H9 (cell line): Measurements from ENCODE around the gene BUB3. TPM values are rescaled to one million over a fixed set of nuclear protein-coding genes. Genes with fewer than 3 reads are reported as not detected.

Experiments used
- DNase-seq: peaks from one replicate; pipeline ENCODE4 v3.0.0-alpha.2; 2017
- H2AFZ ChIP-seq: one replicate; pipeline ENCODE4 v1.6.1; 2013; ENCODE audit warnings: mild to moderate bottlenecking, low read length, control low read depth, moderate library complexity
- H2AK5ac ChIP-seq: 2 replicates; pipeline ENCODE4 v1.6.1; 2013; ENCODE audit warnings: low read length, control low read depth, mixed read lengths; ENCODE audit not compliant: insufficient read length
- H2BK120ac ChIP-seq: one replicate; pipeline ENCODE4 v1.6.1; 2013; ENCODE audit warnings: low read depth, mild to moderate bottlenecking, low read length, control low read depth, inconsistent platforms; ENCODE audit not compliant: poor library complexity, severe bottlenecking
- H2BK12ac ChIP-seq: 2 replicates; pipeline ENCODE4 v1.6.1; 2013; ENCODE audit warnings: low read length, control low read depth, mixed read lengths, low read depth; ENCODE audit not compliant: insufficient read length
- H2BK15ac ChIP-seq: 2 replicates; pipeline ENCODE4 v1.6.1; 2013; ENCODE audit warnings: low read depth, low read length, control low read depth
- H2BK20ac ChIP-seq: one replicate; pipeline ENCODE4 v1.6.1; 2013; ENCODE audit warnings: low read depth, mild to moderate bottlenecking, low read length, control low read depth, inconsistent platforms; ENCODE audit not compliant: poor library complexity, severe bottlenecking
- H2BK5ac ChIP-seq: 2 replicates; pipeline ENCODE4 v1.6.1; 2013; ENCODE audit warnings: low read length, control low read depth, mixed read lengths; ENCODE audit not compliant: insufficient read length
- H3K14ac ChIP-seq: 2 replicates; pipeline ENCODE4 v1.6.1; 2013; ENCODE audit warnings: low read length, control low read depth; ENCODE audit not compliant: insufficient read depth
- H3K18ac ChIP-seq: 2 replicates; pipeline ENCODE4 v1.6.1; 2013; ENCODE audit warnings: low read depth, mild to moderate bottlenecking, mixed read lengths, low read length, control low read depth; ENCODE audit not compliant: insufficient read length
- H3K23ac ChIP-seq: 2 replicates; pipeline ENCODE4 v1.6.1; 2013; ENCODE audit warnings: low read length, control low read depth, mixed read lengths, low read depth; ENCODE audit not compliant: insufficient read length
- H3K23me2 ChIP-seq: 2 replicates; pipeline ENCODE4 v1.6.1; 2013; ENCODE audit warnings: low read depth, mild to moderate bottlenecking, mixed read lengths, low read length, control low read depth; ENCODE audit not compliant: insufficient read length, poor library complexity, severe bottlenecking
- H3K27ac ChIP-seq: 2 replicates; pipeline ENCODE4 v1.5.1; 2013; ENCODE audit warnings: low read length, control low read depth, mixed read lengths, low read depth; ENCODE audit not compliant: insufficient read length
- H3K27me3 ChIP-seq: 2 replicates; pipeline ENCODE4 v1.6.1; 2013; ENCODE audit warnings: low read length, control low read depth, inconsistent platforms; ENCODE audit not compliant: insufficient read depth
- H3K4ac ChIP-seq: 2 replicates; pipeline ENCODE4 v1.6.1; 2013; ENCODE audit warnings: low read depth, mild to moderate bottlenecking, control low read depth, inconsistent platforms, low read length, moderate library complexity
- H3K4me1 ChIP-seq: 2 replicates; pipeline ENCODE4 v1.6.1; 2013; ENCODE audit warnings: low read length, control low read depth, inconsistent platforms; ENCODE audit not compliant: insufficient read depth
- H3K4me2 ChIP-seq: 2 replicates; pipeline ENCODE4 v1.6.1; 2013; ENCODE audit warnings: low read length, control low read depth, mixed read lengths; ENCODE audit not compliant: insufficient read length, insufficient read depth
- H3K56ac ChIP-seq: 2 replicates; pipeline ENCODE4 v1.6.1; 2013; ENCODE audit warnings: low read depth, mild to moderate bottlenecking, mixed read lengths, low read length, control low read depth; ENCODE audit not compliant: insufficient read length
- H3K79me1 ChIP-seq: 2 replicates; pipeline ENCODE4 v1.6.1; 2013; ENCODE audit warnings: low read depth, mild to moderate bottlenecking, moderate library complexity, low read length, control low read depth, inconsistent platforms; ENCODE audit not compliant: insufficient read depth, poor library complexity, severe bottlenecking
- H3K79me2 ChIP-seq: 2 replicates; pipeline ENCODE4 v1.6.1; 2013; ENCODE audit warnings: low read length, control low read depth, inconsistent platforms; ENCODE audit not compliant: insufficient read depth
- H3K9ac ChIP-seq: 2 replicates; pipeline ENCODE4 v1.6.1; 2013; ENCODE audit warnings: low read length, control low read depth, mixed read lengths; ENCODE audit not compliant: insufficient read length; ENCODE audit errors: extremely low read depth
- H3K9me3 ChIP-seq: one replicate; pipeline ENCODE4 v1.6.1; 2013; ENCODE audit warnings: low read depth, low read length, inconsistent platforms; ENCODE audit not compliant: control insufficient read depth
- H3T11ph ChIP-seq: one replicate; pipeline ENCODE4 v1.6.1; 2013; ENCODE audit warnings: mild to moderate bottlenecking, low read length, control low read depth, inconsistent platforms
- H4K20me1 ChIP-seq: one replicate; pipeline ENCODE4 v1.6.1; 2013; ENCODE audit not compliant: control insufficient read depth, insufficient read length, insufficient read depth
- H4K5ac ChIP-seq: 2 replicates; pipeline ENCODE4 v1.6.1; 2013; ENCODE audit warnings: low read depth, mild to moderate bottlenecking, mixed read lengths, low read length, control low read depth; ENCODE audit not compliant: insufficient read length
- H4K8ac ChIP-seq: replicated peaks from 2 replicates; pipeline ENCODE4 v1.6.1; 2013; ENCODE audit warnings: low read length, control low read depth, mixed read lengths, low read depth; ENCODE audit not compliant: insufficient read length
- H4K91ac ChIP-seq: 2 replicates; pipeline ENCODE4 v1.6.1; 2013; ENCODE audit warnings: low read depth, mild to moderate bottlenecking, moderate library complexity, mixed read lengths, low read length, control low read depth; ENCODE audit not compliant: insufficient read length
- H3K27ac Mint-ChIP-seq, 3 experiments: 2 replicates in 2 of 3; 3 replicates in 1 of 3; pipeline ENCODE4 v1.8.0; 2020 to 2021; ENCODE audit warnings: mixed read lengths in 3 of 3, mild to moderate bottlenecking in 1 of 3, moderate library complexity in 1 of 3
- H3K27me3 Mint-ChIP-seq: 2 replicates; pipeline ENCODE4 v1.8.0; 2021; ENCODE audit warnings: low read depth, mild to moderate bottlenecking, moderate library complexity, mixed read lengths
- H3K36me3 Mint-ChIP-seq, 3 experiments: 2 replicates in 2 of 3; 3 replicates in 1 of 3; pipeline ENCODE4 v1.8.0; 2020 to 2021; ENCODE audit warnings: low read depth in 3 of 3, mixed read lengths in 3 of 3; ENCODE audit not compliant: insufficient read depth in 1 of 3
- H3K4me1 Mint-ChIP-seq, 2 experiments: 2 replicates each; pipeline ENCODE4 v1.8.0; 2020; ENCODE audit warnings: mixed read lengths in 2 of 2
- H3K4me3 Mint-ChIP-seq, 2 experiments: 2 replicates in 1 of 2; 3 replicates in 1 of 2; pipeline ENCODE4 v1.8.0; 2020 to 2021; ENCODE audit warnings: mild to moderate bottlenecking in 2 of 2, mixed read lengths in 2 of 2, moderate library complexity in 1 of 2
- H3K9me3 Mint-ChIP-seq, 2 experiments: 2 replicates in 1 of 2; 3 replicates in 1 of 2; pipeline ENCODE4 v1.8.0; 2020; ENCODE audit warnings: mild to moderate bottlenecking in 2 of 2, mixed read lengths in 2 of 2, moderate library complexity in 1 of 2
- WGBS: extraction: QIAGEN DNeasy Blood & Tissue Kit; methylation state at CpG from one replicate; pipeline ENCODE4 v1.1.7; 2013; ENCODE audit warnings: missing lambda C conversion rate, low lambda C conversion rate, mixed read lengths; ENCODE audit not compliant: insufficient read length; ENCODE audit errors: extremely low coverage; 5-methylcytosine and 5-hydroxymethylcytosine counted together
- total RNA-seq: library from RNA; stranded (reverse); gene quantifications from 2 replicates; pipeline ENCODE4 v1.2.1, GENCODE V29; 2021
- TF ChIP-seq, protein P1 (sequence below): fragments of 200-600 bp; sonication (generic); conservative IDR thresholded peaks from 3 replicates; pipeline ENCODE4 v1.8.0; 2021; ENCODE audit warnings: antibody characterized with exemption, mild to moderate bottlenecking

The BUB3 gene
- total RNA-seq, 1 experiment from 2014 or later = 200 TPM

DNA sequence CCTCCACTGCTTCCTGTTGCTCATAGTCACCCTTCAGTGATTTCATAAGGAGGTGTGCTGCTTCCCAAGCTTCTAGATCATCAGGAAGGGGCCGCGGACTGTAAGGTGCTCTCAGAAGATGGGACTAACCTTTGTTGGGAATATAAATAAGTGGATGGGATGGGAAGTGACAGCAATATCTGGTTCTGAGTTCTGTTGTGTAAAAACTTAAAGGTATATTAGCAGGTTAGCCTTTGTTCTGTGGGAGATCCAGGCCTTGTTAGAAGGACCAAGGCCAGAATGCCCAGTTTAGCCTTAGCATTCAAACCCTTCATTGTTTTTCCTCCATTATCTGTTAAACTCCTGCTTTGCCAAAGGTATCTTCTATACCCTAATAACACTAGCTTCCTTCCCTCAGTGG, 12.4 kb downstream of the BUB3 start:
- no peak overlapping the region for H3T11ph ChIP-seq
- H3K14ac ChIP-seq = no peak overlapping the region
- no peak overlapping the region for H3K23ac ChIP-seq
- no CpG with 5 or more reads among the region's 2 CpGs for WGBS
- Mint-ChIP-seq H3K27me3 (no peaks in the 10 kb centered on the region), H3K4me1 (no peaks in the 10 kb centered on the region), H3K4me3 (no peak overlapping the region), H3K9me3 (no peaks in the 10 kb centered on the region), H3K36me3 (peaks cover 37 to 68% (median 63%) of the 10 kb centered on the region in 3 experiments), H3K27ac (peak overlapping the region in 2 of 3 experiments; percentile 17 to 48; a peak in 2 of 7 replicates)
- H4K91ac ChIP-seq = no peak overlapping the region
- H2AFZ ChIP-seq = no peak overlapping the region
- no peak overlapping the region for H2BK15ac ChIP-seq
- no peaks in the 10 kb centered on the region for H3K9me3 ChIP-seq
- TF ChIP-seq, protein P1, sequence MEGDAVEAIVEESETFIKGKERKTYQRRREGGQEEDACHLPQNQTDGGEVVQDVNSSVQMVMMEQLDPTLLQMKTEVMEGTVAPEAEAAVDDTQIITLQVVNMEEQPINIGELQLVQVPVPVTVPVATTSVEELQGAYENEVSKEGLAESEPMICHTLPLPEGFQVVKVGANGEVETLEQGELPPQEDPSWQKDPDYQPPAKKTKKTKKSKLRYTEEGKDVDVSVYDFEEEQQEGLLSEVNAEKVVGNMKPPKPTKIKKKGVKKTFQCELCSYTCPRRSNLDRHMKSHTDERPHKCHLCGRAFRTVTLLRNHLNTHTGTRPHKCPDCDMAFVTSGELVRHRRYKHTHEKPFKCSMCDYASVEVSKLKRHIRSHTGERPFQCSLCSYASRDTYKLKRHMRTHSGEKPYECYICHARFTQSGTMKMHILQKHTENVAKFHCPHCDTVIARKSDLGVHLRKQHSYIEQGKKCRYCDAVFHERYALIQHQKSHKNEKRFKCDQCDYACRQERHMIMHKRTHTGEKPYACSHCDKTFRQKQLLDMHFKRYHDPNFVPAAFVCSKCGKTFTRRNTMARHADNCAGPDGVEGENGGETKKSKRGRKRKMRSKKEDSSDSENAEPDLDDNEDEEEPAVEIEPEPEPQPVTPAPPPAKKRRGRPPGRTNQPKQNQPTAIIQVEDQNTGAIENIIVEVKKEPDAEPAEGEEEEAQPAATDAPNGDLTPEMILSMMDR = no peak
- peaks cover 3% of the 10 kb centered on the region; the same call in 1 of the 2 replicates for H3K79me2 ChIP-seq
- H2BK12ac ChIP-seq = no peak overlapping the region
- no peaks in the 10 kb centered on the region for H3K27me3 ChIP-seq
- H3K4me1 ChIP-seq = no peaks in the 10 kb centered on the region
- H4K20me1 ChIP-seq = no peaks in the 10 kb centered on the region
- no peak overlapping the region for H3K18ac ChIP-seq
- DNase-seq = no peak
- no peak overlapping the region for H4K8ac ChIP-seq
- H2AK5ac ChIP-seq = no peak overlapping the region
- H3K4ac ChIP-seq = no peak overlapping the region
- no peaks in the 10 kb centered on the region for H3K23me2 ChIP-seq
- H2BK5ac ChIP-seq = no peak overlapping the region
- H3K79me1 ChIP-seq = peaks cover 7% of the 10 kb centered on the region
- no peak overlapping the region for H4K5ac ChIP-seq
- no peak overlapping the region for H3K4me2 ChIP-seq
- H2BK20ac ChIP-seq = no peak overlapping the region
- no peak overlapping the region for H3K56ac ChIP-seq
- H3K9ac ChIP-seq = no peak overlapping the region
- no peak overlapping the region for H3K27ac ChIP-seq
- no peak overlapping the region for H2BK120ac ChIP-seq
